Measurements from ENCODE around the gene SORL1-AS1.
"Not testable (repeated sequence)": the region's sequence is repeated elsewhere in the genome, so short reads cannot be mapped to it uniquely, and the experiment has no call there.

The SORL1-AS1 gene

DNA sequence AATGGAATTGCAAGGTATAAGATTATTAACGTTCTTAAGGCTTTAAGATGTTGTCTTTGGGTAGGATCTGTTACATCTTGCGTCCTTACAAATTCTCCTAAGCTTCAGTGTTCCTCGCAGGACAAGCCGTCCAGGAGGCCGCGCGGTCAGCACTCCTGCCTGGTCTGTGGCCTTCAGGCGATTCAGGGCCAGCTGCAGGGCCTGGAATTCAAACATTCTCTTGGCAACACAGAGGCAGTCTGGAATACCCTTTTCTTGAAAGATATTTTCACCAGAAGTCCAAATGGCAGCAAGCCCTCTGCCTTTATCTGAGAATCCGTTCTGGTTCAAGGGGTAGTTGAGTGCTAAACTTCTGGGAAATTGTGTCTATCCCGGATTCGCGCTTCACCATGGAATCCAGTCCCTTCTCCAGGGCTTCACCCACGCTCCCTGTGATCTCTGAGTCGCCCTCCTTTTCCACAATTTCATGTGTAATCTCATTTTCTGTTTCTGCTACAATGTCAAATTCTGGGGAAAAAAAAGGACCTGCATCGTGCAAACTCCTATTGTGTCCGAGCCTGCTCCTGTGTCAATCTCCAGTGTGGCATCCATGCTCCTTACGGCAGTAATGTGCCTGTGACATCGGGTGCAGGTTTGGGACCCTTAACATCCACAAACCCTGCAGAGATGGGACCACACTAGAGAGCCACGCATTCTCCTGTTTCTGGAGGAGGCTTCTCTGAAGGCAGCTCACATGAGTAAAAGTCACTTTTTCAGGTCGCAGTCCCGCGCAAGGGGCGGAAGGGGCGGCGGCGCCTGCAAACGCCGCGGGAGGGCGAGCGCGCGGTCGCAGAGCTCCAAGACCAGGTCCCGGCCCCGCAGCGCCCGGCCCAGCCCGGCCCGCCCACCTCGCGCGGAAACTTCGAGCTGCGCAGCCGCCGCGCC is 26.0 kb downstream of the SORL1-AS1 start:
- peak; percentile 60 for DNase-seq (ENCODE audit: low read depth)

DNA sequence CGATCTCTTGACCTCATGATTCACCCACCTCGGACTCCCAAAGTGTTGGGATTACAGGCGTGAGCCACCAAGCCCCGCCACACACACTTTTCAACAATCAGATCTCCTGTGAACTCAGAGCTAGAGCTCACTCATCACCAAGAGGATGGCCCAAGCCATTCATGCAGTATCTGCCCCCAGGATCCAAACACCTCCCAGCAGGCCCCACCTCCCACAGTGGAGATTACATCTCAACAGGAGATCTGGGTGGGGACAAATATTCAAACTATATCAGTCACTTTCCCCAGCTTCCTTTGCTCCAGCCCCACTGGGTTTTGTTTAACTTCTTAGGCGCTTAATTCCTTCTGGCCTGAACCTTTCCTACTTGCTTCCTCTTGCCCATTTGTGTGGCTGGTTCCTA is 26.9 kb downstream of the SORL1-AS1 start:
- DNase-seq (ENCODE audit: low read depth) = no peak

DNA sequence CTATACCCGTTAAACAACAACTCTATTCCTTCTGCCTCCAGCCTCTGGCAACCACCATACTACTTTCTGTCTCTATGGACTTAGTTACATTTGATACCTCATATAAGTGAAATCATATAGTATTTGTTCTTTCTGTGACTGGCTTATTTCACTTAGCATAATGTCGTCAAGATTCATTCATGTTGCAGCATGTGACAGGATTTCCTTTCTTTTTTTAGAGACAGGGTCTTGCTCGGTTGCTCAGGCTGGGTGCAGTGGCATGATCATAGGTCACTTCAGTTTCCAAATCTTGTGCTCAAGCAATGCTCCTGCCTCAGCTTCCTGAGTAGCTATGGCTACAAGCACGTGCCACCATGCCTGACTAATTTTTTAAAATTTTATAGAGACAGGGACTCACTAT is 30.1 kb downstream of the SORL1-AS1 start:
- DNase-seq (ENCODE audit: low read depth) = no peak

DNA sequence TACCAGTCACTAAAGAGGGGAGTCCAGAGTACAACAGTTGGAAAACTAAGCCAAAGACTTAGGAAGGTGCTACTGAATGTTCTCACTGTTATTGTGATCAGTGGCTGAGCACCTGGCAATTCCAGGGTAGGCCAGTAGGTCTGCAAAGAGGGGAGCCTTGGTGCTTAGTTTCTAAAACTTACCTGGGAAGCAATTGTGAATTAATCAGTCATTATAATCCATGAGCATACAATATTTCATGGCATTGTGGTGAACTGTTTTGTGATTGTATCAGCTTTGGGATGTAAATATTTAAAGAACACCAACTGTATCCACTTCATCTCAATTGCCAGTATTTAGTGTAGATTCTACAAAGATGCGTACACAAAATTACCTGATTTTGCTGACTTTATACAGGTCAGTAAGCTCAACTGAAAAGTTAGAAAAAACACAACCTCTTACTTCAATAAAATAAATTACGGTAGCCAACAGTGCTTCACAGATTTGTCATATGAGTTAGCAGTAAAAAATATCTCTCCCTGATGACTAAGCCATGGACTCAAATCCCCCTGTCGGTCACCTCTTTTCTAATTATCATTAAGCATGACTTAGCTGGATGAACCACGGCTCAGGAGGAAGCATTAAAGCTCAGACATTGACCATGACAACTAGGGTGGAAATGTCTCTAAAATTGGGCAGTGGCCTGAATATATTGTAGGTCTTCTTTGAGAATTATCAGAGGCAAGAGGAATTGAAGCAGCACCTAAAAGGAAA is 31.4 kb downstream of the SORL1-AS1 start:
- no peak for DNase-seq (ENCODE audit: low read depth)

DNA sequence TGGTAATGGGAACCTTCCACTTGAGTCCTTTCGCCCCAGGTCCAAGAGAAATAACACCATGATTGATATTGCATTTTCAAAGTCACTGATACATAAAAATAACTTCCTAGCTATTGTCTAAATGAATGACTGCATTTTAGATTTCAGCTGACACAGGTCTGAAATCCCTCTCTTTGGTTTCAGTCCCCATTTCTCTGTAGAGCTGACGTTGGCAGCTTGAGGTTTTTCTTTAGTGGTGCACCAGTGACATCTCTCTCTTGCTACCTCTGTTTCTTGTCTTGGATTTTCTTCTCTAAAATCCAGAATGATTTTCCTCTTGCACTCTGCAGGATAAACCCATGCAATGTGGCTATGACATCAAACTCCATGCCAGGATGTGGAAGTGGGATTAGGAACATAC is 32.4 kb downstream of the SORL1-AS1 start:
- DNase-seq (ENCODE audit: low read depth) = no peak

DNA sequence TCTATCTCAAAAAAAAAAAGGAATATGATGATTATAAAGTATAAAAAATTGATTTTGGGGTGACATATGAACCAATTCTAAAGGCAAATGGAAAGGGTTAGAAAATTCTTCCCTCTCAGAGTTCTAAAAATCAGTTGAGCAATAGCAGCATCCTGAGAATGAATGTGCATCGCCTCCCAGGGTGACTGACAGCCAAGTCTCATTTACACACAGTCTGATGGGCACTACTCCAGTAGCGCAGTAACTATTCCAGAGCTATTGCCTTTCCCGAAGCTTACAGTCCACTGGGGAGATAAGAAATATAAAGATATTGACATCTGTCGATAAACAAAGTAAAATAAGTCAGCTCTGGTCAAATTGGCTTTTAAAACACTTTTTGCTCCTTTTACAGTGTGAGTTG is 32.9 kb downstream of the SORL1-AS1 start:
- DNase-seq (ENCODE audit: low read depth) = no peak

DNA sequence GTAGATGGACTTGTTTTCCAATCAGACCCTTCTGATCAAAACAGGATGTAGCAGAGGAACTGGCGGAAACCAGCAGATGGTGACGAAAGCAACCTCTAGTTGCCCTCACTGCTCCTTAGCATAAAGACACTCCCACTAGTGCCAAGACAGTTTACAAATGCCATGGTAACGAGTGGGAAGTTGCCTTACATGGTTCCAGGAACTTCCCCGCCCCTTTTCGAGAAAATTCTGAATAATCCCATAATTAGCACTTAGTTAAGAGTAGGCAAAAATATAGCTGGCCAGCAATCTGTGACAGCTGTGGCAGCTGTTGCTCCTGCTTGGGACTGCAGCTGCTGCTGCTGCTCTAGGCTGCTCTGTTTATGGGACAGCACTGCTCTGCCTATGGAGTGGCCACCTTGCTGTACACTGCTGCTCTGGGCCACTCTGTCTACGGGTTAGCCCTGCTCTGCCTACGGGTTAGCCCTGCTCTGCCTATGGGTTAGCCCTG is 34.1 kb downstream of the SORL1-AS1 start:
- DNase-seq (ENCODE audit: low read depth) = no peak

DNA sequence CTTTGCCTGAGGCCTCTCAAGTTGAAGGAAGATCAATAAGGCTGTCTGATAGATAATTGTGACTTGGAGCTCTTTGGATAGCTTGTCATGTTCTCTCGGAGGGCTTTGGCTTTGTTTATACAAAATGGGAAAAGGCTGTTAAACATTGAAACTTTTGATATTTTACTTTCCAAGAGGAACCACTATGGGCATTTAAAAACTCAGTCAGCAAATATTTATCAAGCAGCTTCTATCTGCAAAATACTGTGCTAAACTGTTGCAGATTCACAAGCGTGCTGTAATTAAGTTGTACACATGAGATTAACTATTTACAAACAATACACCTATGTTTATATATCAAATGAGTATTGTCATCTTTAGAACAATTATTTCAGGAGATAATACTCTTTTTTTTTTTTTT is 35.2 kb downstream of the SORL1-AS1 start:
- no peak for DNase-seq (ENCODE audit: low read depth)

DNA sequence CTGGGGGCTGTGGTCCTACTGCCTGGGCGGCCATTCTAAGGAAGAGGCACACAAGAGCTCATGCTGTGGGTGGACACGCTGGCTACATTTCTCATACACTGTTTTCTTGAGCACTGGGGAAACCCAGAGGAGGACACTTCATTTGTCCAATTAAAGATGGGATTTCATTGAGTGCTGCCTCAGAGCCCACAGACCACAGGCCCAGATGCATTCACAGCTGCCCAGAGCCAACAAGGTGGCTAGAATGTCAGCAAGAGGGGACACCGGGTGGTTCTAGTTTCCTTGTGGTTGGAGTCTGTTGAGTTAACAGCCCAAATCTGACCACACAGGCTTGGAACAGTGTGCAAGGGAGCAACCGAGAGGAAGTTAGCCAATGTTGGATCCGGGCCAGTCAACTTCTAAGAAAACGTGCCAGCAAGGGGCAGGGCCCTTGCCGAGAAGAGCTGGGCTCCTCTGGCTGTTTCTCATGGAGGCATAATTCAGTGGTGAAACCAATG is 35.7 kb downstream of the SORL1-AS1 start:
- peak; percentile 50 for DNase-seq (ENCODE audit: low read depth)

DNA sequence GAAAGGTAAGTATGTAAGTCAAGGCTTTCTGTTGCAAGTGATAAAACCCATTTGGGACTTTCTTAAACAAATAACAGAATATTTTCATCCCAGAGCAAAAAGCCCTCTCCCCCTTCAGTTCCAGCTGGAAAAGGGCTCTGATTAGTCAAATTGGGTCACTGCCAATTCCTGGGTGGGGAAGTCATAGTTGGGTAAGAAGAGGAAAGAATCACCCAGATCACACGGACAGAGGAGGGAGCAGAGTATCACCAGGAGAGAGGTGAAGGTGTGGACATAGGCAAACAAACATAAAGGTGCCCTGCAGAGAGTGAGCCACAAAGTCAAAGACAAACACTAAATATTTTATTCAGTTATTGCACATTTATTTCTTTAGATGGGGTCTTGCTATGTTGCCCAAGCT is 36.9 kb downstream of the SORL1-AS1 start:
- no peak for DNase-seq (ENCODE audit: low read depth)

DNA sequence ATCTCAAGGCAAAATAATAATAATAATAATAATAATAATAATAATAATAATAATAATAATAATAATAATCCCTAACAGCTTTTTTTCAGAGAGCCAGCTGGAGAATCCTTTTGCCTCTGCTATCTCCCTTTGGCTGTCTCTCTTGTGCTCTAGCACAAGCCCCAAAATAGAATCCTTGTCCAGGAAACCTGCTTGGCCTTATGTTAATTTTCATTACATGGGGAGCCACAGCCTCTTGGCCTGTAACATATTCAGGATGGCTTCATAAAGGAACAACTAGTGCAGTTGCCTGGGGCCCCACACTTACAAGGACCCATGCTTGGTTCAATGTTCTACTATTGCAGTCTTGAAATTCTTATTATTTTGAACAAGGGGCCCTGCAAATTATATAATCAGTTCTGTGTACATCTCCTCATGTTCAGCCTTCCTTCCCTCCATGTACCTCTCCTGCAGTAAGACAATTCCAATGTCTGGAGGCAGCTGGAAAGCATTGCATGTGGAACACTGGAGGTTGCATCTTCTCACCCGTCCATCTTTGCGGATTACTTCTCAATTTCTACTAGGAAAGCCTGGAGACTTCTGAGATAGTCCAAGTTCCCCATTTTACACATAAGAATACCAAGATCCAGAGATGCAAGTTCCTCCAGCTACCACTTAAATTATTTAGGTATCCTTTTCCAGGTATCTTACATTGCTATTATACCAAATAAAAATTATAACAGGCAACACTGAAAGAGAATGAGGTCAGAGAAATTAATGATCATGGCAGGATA is 38.4 kb downstream of the SORL1-AS1 start:
- no peak for DNase-seq (ENCODE audit: low read depth)

DNA sequence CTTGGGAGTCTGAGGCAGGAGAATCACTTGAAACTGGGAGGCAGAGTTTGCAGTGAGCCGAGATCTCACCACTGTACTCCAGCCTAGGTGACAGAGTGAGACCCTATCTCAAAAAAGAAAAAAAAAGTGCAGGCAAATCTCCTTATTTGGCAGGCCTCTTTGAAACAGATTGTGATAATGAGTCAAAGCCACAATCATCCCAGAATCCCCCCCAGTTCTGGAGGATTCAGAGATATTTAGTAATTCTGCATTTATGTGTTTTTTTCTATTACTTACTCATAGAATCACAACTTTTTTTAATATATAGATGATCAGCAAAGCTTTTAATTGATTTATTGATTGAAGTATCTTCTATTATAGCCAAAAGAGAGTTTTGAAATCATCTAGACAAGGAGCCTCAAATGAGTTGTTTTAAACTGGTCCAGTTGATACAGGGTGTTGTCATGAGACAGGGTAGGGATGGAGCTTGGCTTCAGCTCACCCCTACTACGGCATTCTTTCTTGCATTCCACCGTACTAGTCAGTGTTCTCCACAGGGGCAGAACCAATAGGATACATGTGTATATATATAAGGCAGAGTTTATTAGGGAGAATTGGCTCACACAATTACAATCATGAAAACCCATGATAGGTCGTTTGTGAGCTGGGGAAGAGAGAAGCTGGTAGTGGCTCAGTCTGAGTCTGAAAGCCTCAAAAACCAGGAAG is 39.9 kb downstream of the SORL1-AS1 start:
- DNase-seq (ENCODE audit: low read depth) = no peak

DNA sequence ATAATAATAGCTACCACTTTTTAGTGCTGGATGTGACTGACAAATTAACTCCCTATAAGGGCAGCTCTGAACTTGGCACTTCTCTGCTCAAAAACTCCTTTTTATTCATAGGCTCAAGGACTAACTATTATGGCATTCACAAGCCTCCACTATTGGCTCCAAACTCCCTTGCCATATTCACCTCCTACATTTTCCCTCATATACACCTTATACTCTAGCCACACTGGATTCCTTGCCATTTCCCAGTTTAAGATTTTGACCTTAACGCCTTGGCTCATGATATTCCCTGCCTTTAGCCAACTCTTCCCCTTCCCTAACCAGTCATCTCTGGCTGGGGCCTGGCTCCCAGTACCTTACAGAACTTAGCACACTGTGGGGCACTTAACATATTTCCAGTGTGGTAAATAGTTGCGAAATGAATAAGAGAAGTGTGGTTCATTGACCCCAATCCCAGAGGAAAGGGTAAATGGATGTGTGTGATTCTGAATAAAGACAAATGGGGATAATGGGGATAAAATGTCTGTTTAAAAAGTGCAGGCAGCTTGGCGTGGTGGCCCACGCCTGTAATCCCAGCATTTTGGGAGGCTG is 40.7 kb downstream of the SORL1-AS1 start:
- DNase-seq (ENCODE audit: low read depth) = no peak

DNA sequence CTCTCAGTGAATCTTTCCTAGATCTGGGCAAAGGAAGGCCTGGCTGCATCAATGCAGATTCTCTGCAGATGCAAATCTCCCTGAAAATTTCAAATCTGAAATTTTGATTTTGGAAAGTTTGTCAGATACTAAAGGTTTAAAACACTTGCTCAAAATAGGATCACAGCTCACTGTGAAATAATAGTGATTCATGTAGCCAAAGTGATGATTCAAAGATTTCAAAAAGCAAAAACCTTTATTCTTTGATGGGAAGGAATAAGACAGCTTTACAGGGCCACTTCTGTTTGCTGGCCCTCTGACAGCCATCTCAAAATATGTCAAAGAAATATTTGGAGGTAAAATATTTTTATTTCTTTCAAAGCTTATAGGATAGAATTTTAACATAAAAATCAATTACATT is 41.4 kb downstream of the SORL1-AS1 start:
- not testable (repeated sequence) for DNase-seq (ENCODE audit: low read depth)

DNA sequence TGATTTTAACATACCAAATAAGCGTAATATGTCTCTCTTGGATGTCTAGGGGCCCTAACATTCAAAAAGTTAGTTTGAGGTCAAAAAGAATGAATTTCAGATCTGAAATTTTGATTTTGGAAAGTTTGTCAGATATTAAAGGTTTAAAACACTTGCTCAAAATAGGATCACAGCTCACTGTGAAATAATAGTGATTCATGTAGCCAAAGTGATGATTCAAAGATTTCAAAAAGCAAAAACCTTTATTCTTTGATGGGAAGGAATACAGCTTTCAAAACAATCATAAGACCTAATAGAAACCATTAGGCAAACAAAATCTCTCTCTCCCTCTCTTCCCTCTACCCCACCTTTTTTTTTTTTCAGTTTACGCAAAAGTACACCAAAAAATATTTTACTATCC is 42.7 kb downstream of the SORL1-AS1 start:
- not testable (repeated sequence) for DNase-seq (ENCODE audit: low read depth)

DNA sequence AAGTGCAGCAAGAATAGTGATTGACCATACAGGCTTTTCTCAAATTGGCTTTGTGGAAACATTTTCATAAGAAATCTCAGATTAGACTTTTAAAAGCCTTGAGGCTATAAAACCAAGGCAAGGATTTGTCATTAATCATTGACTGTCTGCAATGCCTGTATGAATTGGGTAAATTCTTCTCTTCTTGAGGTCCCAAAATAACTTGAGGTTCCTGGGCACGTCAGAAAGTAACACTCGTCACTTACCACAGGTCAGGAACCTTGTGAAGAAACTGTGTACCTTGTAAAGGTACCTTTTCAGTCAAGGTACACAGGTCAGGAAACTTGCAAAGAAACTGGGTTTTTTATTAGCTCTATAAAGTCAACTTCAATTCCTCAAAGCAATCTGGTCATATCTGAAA is 43.9 kb downstream of the SORL1-AS1 start:
- no peak for DNase-seq (ENCODE audit: low read depth)

DNA sequence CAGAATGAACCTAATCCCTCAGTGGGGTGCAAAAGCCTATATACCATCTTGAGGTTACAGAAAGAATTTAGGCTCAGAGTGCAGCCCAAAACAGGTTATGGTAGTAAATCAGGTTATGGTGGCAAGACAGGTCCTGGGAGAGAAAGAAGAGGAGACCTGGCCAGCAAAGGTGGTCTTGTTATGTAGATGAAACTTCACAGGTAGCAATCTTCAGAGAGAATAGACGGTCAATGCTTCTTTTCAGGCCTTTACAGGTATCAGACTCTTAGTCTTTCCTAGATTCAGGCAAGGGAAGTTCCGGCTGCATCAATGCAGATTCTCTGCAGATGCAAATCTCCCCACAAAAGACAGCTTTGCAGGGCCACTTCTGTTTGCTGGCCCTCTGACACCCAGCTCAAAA is 46.5 kb downstream of the SORL1-AS1 start:
- DNase-seq (ENCODE audit: low read depth) = no peak

DNA sequence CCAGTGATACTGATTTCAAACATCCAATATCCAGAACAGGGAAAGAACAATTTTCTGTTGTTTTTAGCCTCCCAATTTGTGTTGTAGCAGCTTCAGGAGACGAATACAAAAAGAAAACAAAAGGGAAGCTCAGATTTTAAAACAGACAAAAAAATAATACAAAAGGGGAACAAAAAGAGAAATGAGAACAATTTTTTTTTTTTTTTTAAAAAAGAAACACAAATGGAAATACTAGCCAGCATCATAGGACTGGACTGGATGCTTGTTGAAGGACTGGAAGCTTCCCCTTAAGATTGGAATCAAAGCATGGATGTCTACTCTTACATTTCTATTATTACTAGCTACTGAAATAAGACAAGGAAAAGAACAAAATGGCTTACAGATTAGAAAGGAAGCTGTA is 47.1 kb downstream of the SORL1-AS1 start:
- DNase-seq (ENCODE audit: low read depth) = no peak

DNA sequence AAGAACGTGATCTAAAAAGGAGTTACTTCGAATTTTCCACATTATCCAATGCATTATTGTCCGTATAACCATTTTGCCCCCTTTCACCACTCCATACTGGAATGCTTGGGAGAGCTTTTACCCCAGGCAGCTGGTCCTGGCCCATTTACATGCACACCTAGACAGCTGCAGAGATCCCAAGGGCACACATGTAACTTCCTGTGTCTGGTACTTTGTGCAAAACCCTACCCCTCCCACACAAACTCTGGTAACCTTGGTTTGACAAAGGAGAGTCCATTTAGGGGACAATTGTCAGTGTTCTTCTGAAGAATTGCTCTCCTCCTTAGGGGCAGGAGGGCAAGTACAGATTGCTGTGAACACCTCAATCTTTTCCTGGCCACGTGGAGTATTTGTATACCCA is 58.0 kb downstream of the SORL1-AS1 start:
- DNase-seq (ENCODE audit: low read depth) = no peak

DNA sequence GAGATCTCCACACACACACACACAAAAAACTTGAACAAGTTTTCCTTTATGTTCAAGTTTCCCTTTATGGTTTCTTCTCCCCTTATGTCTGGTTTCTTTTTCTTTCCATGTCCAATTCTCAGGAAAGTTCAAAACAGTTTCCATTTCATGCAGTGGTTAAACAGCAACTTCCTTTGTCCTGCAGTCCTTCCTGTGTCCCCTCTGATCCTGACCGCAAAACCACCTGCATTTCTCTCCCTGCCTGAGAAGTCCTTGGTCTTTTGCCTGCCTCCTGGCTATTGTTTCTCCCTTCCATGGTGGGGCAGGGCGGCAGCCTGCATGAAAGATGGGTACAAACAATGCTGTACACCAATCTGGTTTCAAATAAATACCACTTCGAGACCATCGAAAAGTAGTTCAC is 58.9 kb downstream of the SORL1-AS1 start:
- DNase-seq (ENCODE audit: low read depth) = no peak

DNA sequence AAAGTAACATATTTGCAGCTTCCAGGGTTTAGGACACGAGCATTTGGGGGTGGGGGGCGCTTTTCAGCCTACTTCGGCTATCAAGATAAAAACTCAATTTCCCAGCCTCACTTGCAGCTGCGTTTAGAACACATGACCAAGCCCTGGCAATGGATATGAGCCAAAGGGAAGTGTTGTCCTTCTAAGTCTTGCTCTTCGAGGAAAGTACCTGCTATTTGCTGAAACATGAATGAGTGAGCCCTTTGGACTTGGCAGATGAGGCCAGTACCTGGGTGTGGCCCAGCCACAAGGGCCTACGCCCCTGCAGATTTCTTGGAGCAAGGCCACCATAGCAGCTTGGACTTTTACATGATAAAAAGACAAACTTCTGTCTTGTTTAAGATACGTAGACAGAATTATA is 60.9 kb downstream of the SORL1-AS1 start:
- DNase-seq (ENCODE audit: low read depth) = no peak

Measured in activated T-cell treated with anti-CD3 and anti-CD28 coated beads for 48 hours (primary cell).